HCT116 (cell line): Measurements from ENCODE around the gene MICA. TPM values are rescaled to one million over a fixed set of nuclear protein-coding genes. Genes with fewer than 3 reads are reported as not detected.

Source experiments
- ATAC-seq: fragments of 200-7000 bp; cut with Tn5 transposase; 2 replicates; pipeline ENCODE4 v1.9.1; 2020; ENCODE audit warnings: mild to moderate bottlenecking, moderate library complexity
- BruUV-seq: library from RNA; stranded (reverse); fragments of 400-500 nt; replicated peaks from 2 replicates; lab custom pipeline; 2021; lab: Mats Ljungman, UMichigan
- CTCF ChIA-PET: fragments of 300-600 bp; sonication (Branson Sonifier 250); formaldehyde crosslinking; loops from one replicate; lab custom pipeline; 2021; ENCODE audit warnings: antibody characterized with exemption; lab: Charles Lee
- POLR2A ChIA-PET: fragments of 300-600, 350-600 bp; sonication (Branson Sonifier 250); formaldehyde crosslinking; loops from one replicate; lab custom pipeline; 2021; ENCODE audit warnings: antibody characterized with exemption; lab: Charles Lee
- RAD21 ChIA-PET, 2 experiments: fragments of 300-600 bp; sonication (Branson Sonifier 250); formaldehyde crosslinking; loops; one replicate each; lab custom pipeline; 2023; ENCODE audit warnings: low total read pairs in 2 of 2; ENCODE audit not compliant: uncharacterized antibody in 2 of 2, unreplicated experiment in 2 of 2, low non-redundant PET in 1 of 2; lab: Charles Lee
- DNase-seq: peaks from one replicate; pipeline ENCODE4 v3.0.0-alpha.2; 2010; ENCODE audit warnings: low read depth, low spot score
- H2AFZ ChIP-seq: fragments of 200-600 bp; shearing (Covaris generic), sonication (generic); 2 replicates; pipeline ENCODE4 v1.6.1; 2017; ENCODE audit warnings: low read depth, mixed run types, mixed read lengths, antibody characterized with exemption, low read length; ENCODE audit not compliant: poor library complexity, severe bottlenecking
- H3K27ac ChIP-seq: 2 replicates; pipeline ENCODE4 v1.5.1; 2012; ENCODE audit warnings: low read depth, low read length
- H3K27me3 ChIP-seq: fragments of 200-600 bp; sonication (generic); 2 replicates; pipeline ENCODE4 v1.6.1; 2016; ENCODE audit warnings: mixed run types, low read length, mixed read lengths; ENCODE audit not compliant: insufficient read depth
- H3K36me3 ChIP-seq, 2 experiments: fragments of 200-500 bp in 1 of 2; fragments of 200-600 bp in 1 of 2; sonication (Bioruptor generic) in 1 of 2; sonication (generic) in 1 of 2; 2 replicates each; pipeline versions ENCODE4 v1.5.1 to v1.6.1; 2014 to 2016; ENCODE audit warnings: low read length in 2 of 2, inconsistent platforms in 1 of 2, mixed read lengths in 1 of 2, mixed run types in 1 of 2; ENCODE audit not compliant: insufficient read depth in 2 of 2, control insufficient read depth in 1 of 2
- H3K4me1 ChIP-seq, 2 experiments: fragments of 200-600 bp in 1 of 2; sonication (generic) in 1 of 2; 2 replicates each; pipeline versions ENCODE4 v1.5.1 to v1.6.1; 2012 to 2017; ENCODE audit warnings: low read length in 2 of 2, inconsistent platforms in 1 of 2, mild to moderate bottlenecking in 1 of 2, mixed read lengths in 1 of 2, mixed run types in 1 of 2, moderate library complexity in 1 of 2; ENCODE audit not compliant: insufficient read depth in 2 of 2, control insufficient read depth in 1 of 2
- H3K4me2 ChIP-seq: fragments of 200-600 bp; sonication (generic); 2 replicates; pipeline ENCODE4 v1.6.1; 2017; ENCODE audit warnings: mixed run types, low read length, mixed read lengths
- H3K4me3 ChIP-seq, 2 experiments: fragments of 200-600 bp in 1 of 2; sonication (generic) in 1 of 2; replicated peaks in 1 of 2; 2 replicates each; pipeline ENCODE4 v1.5.1; 2011 to 2016; ENCODE audit warnings: low read length in 2 of 2, control low read depth in 1 of 2, low read depth in 1 of 2, mild to moderate bottlenecking in 1 of 2, mixed read lengths in 1 of 2, mixed run types in 1 of 2
- H3K79me2 ChIP-seq: fragments of 200-600 bp; sonication (generic); 2 replicates; pipeline ENCODE4 v1.6.1; 2017; ENCODE audit warnings: mild to moderate bottlenecking, mixed run types, low read length, moderate library complexity, mixed read lengths; ENCODE audit not compliant: insufficient read depth
- H3K9ac ChIP-seq: fragments of 200-600 bp; sonication (generic); 2 replicates; pipeline ENCODE4 v1.6.1; 2016; ENCODE audit warnings: low read length, mixed read lengths
- H3K9me2 ChIP-seq: fragments of 200-600 bp; sonication (generic), shearing (Covaris generic); 2 replicates; pipeline ENCODE4 v1.6.1; 2017; ENCODE audit warnings: mixed run types, mild to moderate bottlenecking, moderate library complexity; ENCODE audit not compliant: insufficient read depth
- H3K9me3 ChIP-seq, 2 experiments: fragments of 200-500 bp in 1 of 2; fragments of 200-600 bp in 1 of 2; sonication (Bioruptor generic) in 1 of 2; sonication (generic) in 1 of 2; 2 replicates each; pipeline ENCODE4 v1.6.1; 2014 to 2017; ENCODE audit warnings: low read length in 2 of 2, mixed read lengths in 2 of 2, inconsistent platforms in 1 of 2, low read depth in 1 of 2, mild to moderate bottlenecking in 1 of 2, mixed run types in 1 of 2, moderate library complexity in 1 of 2; ENCODE audit not compliant: control insufficient read depth in 1 of 2, insufficient read depth in 1 of 2
- H4K20me1 ChIP-seq: fragments of 200-600 bp; sonication (generic), shearing (Covaris generic); 2 replicates; pipeline ENCODE4 v1.6.1; 2017; ENCODE audit warnings: mixed run types, mild to moderate bottlenecking, moderate library complexity; ENCODE audit not compliant: insufficient read depth
- CEBPB ChIP-seq: IDR thresholded peaks from 2 replicates; pipeline ENCODE4 v1.6.1; 2012; ENCODE audit warnings: low read depth
- FOSL1 ChIP-seq: IDR thresholded peaks from 2 replicates; pipeline ENCODE4 v1.6.1; 2012; ENCODE audit warnings: low read depth
- POLR2A ChIP-seq: IDR thresholded peaks from 2 replicates; pipeline ENCODE4 v1.7.0; 2011; ENCODE audit warnings: borderline replicate concordance; ENCODE audit not compliant: insufficient read depth, insufficient read length; ENCODE audit errors: extremely low read depth
- POLR2AphosphoS5 ChIP-seq: IDR thresholded peaks from 2 replicates; pipeline ENCODE4 v1.6.1; 2011; ENCODE audit warnings: mild to moderate bottlenecking, low read depth, low read length, moderate library complexity
- SP1 ChIP-seq: IDR thresholded peaks from 2 replicates; pipeline ENCODE4 v1.6.1; 2012; ENCODE audit warnings: low read depth
- TCF7L2 ChIP-seq: IDR thresholded peaks from 2 replicates; pipeline ENCODE4 v1.7.0; 2011; ENCODE audit warnings: borderline replicate concordance, inconsistent platforms; ENCODE audit not compliant: insufficient read depth, insufficient read length; ENCODE audit errors: extremely low read depth
- intact Hi-C: fragments of 100-400 bp; cut with micrococcal nuclease; formaldehyde crosslinking; loops from 2 replicates; pipeline ENCODE4 v1.10.0; 2022
- total RNA-seq: library from RNA; stranded (reverse); gene quantifications from one replicate; pipeline ENCODE4 v1.2.1, GENCODE V29; 2021; ENCODE audit not compliant: unreplicated experiment

The MICA gene
- total RNA-seq, 1 experiment from 2014 or later, result 24.1 TPM

GRCh38 chr6:31462964-31463870 lies 59.8 kb downstream of the MICA start:
- Histone ChIP-seq H3K4me1 (peaks cover 8 to 20% of the 10 kb centered on the region in 2 experiments), H3K9me3 (no peaks in the 10 kb centered on the region), H4K20me1 (no peaks in the 10 kb centered on the region), H3K27ac (peak overlapping the region; percentile 18; the same call in 1 of the 2 replicates), H3K9ac (peak overlapping the region; percentile 56), H3K79me2 (no peaks in the 10 kb centered on the region), H2AFZ (peak overlapping the region; percentile 72), H3K4me3 (peak overlapping the region; percentile 39 to 56), H3K4me2 (peak overlapping the region; percentile 68), H3K27me3 (no peaks in the 10 kb centered on the region), H3K9me2 (no peaks in the 10 kb centered on the region), H3K36me3 (0 out of 4 replicates have a peak, but pooled peaks cover 0 to 5% of the 10 kb centered on the region in 2 experiments)
- CTCF ChIA-PET, result interaction anchor here (0.6 to 1.2 kb wide), 3 partner anchors 21 to 1743 kb away, joined by 3 to 7 read pairs (median 3); no protein-coding TSS in a partner anchor
- ATAC-seq (peak; percentile 99), DNase-seq (peak; percentile 93)
- TSS peak; percentile 76 for BruUV-seq
- POLR2A ChIA-PET, result interaction anchor here (0.6 to 1.2 kb wide), 17 partner anchors 9 to 260 kb away, joined by 3 to 11 read pairs (median 5); partner anchors contain the start of genes DDX39B and MICB
- RAD21 ChIA-PET, result no interaction called here
- intact Hi-C loops, result no loop called here
- TF ChIP-seq POLR2A (peak; percentile 57), POLR2AphosphoS5 (peak; percentile 89), TCF7L2 (peak; percentile 12), CEBPB (no peak), FOSL1 (no peak), SP1 (peak; percentile 80)
